ENCODE measurements around the gene PPP1R37.

PPP1R37 gene

DNA sequence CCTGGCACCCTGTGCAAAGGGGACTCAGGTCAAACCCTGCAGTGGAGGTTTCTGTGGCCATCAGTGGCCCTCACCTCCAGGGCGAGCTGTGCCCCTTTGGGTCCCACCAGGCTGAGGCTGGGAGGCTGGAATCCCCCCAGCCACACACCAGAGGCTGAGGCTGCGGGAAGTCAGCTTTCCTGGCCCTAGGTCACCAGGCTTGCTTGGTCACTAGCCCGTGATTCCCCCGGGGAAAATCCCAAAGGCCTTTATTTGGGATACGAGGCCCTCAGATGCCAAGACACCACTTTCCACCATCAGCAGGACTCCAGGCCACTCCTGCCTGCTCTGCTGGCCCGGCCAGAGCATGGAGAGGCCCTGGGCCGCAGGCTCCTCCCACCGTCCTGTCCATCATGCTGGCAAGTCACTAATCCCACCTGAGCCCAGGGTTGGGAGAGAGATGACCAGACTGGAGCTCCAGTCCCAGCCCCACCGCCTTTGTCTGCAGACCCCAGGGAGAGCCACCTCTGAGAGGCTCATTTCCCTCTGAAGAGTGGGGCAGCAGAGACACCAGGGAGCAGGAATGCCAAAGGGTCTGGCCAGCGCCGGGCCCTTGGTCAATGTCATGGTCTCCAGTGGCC is 63.1 kb downstream of the PPP1R37 start:
- no peak for DNase-seq

DNA sequence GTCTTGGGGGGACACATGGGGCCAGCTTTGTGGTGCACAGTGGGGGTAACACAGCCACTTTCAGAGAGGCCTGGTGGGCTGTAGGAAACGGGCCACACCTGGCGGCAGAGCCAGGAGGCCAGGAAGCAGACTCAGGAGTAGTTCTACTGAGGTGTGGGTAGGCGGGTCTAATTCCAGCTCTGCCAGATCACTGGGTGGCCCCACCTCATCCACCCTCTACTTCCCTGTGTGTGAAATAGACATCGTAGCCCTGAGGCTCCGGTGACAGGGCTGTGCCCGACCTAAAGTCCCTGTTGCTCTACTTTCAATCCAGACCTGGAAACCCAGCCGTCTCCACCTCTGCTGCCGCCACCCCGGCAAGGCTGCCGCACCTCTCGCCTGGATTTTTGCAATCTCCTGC is 63.8 kb downstream of the PPP1R37 start:
- no peak for DNase-seq

DNA sequence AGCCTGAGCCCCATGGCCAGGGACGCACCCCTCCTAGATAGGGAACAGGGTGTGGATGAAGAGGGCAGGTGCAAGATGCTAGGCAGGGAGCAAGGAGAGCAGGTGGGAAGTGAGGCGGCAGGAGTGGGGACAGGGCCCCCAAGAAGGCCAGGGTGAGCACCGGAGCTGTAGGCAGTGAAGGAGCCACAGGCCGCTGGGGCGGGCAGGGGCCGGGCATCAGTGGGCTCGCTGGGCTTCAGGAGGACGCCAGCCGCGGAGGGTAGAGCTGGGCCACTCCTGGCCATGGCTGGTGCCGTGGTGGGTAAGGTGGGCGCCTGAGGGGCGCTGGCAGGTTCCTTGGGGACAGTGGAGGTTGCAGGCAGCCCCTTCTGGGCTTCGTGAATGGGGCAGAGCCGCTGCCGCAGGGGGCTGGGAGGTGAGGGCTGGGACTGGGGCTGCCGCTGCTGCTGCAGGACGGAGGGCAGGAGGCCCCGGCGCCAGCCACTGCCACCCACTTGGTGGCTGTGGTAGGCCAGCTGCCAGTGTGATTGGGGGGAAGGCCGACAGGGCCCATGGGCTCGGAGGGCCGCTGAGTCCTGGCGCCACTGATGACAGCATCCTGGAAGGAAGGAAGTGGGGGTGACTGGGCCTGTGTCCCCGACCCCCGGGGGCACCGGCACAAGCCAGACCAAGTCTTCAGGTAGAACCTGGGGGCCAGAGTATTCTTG is 65.7 kb downstream of the PPP1R37 start:
- no peak for DNase-seq

DNA sequence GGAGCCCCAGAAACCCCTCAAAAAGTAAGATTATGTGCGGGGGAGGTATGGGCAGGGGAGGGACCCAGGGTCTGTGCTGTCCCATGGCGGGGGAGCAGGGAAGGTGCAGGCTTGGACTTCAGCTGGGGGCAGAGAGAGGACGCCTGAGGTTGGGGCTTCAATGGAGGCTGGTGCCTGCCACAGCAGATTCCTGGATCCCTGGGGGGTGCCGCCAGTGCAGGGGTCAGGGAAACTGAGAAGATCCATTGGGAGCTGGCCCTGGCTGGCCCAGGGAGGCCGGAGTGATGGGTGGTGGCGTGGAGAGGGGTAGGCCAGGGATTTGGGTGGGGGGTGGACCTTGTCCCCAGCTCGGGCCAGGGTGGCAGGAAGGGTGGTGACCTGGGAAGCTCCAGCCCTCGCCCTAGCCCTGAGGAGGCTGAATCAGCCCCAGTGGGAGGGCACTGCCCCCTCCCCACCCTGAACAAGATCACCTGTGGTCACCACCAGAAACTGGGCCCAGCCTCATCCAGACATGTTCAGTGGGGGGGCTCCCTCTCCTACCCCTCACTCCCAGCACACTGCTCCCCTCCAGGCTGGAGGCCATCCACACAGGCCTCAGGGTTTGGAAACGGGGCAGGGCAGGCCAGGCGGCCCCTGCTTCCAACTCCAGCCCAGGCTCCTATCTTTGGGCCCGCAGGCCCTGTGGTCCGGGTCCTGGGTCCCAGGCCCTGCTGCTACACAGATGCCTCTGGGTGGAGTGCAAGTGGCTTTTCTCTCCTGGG is 66.4 kb downstream of the PPP1R37 start:
- DNase-seq = no peak

DNA sequence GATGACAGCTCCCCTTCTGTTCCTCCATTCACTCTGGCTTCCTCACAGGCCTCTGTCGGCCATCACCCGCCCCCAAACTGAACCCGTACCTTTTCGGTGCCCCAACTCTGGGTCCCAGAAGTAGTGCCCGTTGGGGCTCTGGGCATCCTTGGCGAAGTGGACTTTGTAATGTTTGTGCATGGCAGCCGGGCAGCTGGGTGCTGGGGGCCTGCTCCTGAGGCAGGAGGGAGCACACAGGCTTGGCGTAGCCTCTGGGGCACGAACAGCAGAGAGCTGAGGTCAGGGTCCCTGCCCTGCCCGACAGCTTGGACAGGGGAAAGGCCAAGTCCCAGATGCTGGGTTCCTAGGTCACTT is 67.0 kb downstream of the PPP1R37 start:
- no peak for DNase-seq

DNA sequence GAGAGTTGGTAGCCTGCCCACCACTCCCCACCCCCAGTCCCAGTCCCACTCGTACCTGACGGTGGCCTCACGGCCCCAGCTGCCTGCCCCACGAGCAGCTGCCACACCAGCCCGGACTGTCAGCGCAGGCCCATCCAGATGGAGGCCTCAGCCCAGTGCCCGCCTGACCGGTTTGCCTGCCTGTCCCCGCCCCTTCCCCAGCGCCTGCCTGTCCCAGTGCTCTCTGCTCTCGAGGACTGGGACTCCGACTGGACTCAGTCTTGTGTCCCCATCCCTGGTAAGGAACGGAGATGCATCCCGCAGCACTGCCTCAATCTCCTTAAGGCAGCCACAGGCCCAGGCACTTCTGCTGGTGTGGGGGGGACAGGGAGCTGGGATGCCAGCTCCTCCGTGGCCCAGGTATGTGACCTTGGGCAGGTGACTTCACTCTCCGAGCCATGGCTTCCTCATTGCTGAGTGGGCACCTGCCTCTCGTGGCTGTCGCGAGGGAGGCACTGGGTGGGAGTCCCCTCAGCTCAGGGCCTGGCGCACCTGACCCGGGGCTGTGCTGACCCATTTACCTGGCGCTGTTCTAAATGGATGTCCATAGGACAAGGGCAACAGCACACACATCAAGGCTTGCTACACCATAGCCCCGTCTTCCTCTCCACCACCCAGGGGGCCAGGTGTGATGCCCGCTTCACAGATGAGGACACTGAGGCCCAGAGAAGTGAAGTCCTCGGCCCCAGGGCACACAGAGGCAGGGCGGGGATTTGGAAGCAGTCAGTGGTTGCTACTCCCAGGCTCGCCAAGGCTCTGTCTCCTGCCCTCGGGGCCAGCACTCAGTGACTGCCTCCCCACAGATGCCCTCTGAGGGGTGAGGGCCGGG is 68.1 kb downstream of the PPP1R37 start, which contains the start of gene NKPD1:
NKPD1 (minus strand) TSS at position 113 of the 868 bp plus-strand sequence. CDS start 832 bp downstream, outside the sequence.
- no peak for DNase-seq

DNA sequence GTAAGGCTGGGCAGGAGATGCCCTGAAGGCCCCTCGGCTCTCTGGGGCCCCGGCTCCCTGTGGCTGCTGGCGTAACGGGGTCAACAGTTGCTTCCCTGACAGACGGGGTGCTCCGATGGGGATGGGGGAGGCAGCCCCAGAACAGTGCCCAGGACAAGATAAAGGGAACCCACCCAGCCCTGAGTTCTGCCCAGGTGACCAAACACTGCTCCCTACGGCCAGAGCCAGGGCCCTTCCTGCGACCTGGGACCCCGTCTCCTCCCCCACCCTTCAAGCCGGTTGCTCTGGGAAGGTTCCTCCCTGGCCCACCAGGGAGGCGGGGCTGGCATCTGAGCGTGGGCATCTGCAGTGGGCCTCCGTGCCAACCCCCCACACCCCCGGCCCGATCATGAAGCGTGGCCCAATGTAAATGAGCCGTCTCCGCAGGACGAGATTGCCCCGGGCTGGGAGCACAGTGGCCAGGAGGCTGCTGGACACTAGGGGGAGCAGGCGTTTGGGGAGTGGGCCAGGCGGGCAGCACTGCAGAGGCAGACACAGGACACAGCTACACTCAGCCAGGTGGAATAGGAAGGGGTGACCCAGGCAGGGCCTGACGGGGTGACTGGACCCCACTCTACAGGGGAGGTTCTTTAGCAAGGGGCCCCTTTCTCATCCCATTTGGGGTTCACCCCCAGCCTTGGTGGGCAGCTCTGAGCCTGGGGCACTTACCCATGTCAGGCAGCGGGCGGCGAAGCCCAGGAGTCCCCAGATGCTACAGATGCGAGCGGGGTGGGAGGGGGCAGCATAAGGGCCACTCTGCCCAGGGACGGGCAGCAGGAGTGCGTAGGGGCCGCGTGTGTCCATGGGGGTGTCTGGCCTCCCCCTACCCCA is 69.0 kb downstream of the PPP1R37 start:
- no peak for DNase-seq

DNA sequence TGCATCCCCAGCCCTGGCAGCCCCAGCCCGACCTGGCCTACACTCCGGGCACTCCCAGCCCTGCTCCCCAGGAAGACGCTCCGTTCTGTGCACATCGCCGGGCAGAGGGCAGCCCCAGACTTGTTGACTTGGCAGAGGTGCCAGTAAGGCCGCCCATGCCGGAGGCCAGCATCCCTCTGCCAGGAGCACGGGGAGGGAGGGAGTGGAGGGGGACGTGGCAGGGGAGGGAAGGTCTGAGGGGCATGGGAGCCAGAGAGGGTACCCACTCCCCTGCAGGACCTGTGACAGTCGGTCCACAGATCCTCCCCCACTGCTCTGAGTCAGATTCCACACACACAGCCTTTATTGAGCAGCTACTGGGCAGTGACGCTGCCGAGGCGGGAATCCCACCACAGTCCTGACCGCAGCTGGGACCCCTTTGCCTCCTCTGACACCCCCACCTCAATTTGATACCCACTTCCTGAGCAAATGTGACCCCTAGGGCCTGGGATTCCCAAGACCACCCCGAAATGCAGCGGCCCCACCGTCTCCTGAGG is 69.7 kb downstream of the PPP1R37 start:
- no peak for DNase-seq

DNA sequence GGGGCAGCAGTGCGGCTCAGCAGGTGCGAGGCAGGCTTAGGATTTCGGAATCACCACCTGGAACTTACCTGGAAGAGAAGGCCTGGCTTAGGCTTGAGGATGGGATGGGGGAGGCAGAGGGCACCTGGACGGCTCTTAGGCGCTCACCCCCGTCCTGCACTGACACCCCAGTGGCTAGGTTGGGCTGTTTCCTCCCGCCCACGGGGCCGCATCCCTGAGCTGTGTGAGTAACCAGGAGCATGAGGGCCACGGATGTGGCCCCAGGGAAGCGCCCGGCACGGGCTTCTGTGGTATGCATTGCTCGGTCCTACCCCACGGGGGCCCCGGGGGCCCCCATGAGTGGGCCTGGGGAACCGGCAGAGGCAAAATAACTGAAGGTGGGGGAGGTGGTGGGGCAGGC is 70.2 kb downstream of the PPP1R37 start:
- DNase-seq = no peak

DNA sequence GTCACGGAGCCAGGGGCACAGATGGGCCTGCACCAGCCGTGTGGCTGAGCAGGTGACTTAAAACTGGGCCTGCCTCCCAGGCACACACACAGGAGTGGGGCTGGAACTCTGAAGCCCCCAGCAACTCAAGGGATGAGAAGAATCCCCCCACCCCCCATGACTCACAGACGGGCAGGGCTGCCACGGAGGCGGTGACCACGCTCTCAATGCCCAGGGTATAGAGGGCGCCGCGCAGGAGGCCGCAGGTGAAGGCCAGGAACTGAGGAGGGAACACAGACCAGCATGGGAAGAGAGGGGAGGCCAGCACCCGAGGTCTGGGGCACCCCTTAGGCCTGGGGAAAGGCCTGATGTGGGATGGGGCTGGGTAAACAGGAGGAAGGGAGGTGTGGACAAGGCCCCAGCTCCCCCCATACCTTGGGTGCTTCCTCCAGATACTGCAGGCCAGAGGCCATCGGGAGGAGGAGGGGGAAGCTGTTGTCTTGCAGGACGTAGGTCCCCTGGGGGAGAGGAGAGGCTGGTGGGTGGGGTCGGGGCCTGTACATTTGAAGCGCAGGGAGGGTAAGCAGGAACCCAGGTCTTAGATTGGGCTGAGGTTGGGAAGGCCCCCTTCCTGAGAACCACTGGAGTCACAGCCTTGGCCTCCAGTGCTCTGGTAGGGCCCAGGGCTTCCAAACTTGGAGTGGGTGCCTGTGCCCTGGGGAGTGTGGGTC is 70.9 kb downstream of the PPP1R37 start:
- no peak for DNase-seq

DNA sequence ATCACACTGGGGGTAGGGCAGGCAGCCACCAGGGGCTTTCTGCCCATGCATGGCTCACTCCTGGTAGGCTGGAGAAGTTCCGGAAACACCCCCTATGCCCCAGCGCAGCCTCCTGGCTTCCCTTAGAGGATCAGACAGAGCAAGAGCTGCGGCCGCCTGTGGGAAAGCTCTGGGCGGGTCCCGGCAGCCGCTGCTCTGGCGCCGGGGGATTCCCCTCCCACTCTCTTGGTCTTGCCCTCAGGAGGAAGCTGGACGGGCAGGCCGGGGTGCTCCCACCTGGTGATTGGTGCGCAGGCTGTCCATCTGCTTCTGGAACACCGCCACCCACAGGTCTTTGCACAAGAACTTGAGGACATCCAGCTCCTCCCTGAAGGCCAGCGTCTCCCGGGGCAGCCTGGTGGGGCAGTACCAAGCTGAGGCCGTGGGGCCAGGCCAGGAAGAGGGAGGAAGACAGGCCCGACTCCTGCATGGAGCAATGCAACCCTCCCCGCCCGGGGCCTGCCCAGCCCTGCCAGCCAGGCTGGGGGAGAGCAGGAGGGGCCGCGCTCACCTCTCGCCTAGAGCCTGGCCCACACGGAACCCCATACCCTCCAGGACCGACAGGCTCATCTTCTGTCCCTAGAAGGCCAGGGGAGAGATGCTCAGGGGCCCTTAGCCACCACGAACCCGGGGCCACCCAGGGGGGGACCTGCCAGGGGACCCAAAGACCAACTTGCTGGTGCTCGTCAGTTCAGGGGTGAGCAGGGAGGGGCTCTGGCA is 71.8 kb downstream of the PPP1R37 start:
- DNase-seq = peak; percentile 67

DNA sequence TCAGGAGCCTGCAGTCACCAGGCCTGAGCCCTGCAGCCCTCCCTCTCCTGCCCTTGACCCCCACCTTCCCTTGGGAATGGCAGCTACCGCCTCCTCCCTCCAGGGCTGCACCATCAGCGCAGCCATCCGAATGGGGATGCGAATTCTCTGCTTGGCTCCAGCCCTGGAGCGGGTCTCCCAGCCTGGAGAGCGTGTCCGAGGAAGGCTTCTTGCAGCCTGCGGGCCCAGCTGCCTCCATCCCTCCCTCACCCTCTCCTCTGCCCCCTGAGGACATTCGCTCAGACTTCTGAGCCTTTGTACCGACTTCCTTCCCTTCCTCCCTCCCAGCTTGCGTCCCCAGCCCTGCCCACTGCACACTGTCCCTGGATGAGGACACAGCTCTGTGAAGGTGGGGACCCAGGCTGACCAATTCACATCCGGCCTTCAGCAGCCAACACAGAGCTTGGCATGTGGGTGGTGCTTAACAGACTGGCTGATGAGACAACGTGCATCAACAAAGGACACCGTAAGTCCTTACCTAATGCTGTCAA is 73.8 kb downstream of the PPP1R37 start:
- no peak for DNase-seq

DNA sequence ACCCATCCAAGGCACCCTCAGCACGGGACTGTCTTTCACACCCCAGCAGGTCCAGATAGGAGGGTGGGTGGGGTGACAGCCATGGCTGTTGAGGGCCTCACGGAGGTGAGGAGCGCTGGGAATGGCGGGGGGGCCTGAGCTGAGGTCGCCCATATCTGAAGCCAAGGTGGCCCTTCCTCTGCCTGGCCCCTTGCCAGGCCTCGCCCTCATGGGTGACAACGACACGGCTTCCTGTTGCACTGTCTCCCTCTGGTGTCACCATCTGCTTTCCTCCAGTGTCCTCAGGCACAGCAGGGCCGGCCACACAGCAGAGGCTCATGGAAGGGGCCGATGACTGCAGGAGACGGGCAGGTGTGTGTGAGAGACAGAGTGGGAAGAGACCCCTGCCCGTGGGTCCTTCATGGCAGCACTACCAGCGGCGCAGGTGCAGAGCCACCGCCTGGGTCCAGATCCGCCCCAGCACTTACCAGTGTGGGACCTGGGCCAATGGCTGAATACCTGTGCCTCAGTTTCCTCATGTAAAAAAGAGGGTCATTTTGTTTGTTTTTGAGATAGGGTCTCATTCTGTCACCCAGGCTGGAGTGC is 75.9 kb downstream of the PPP1R37 start:
- no peak for DNase-seq

DNA sequence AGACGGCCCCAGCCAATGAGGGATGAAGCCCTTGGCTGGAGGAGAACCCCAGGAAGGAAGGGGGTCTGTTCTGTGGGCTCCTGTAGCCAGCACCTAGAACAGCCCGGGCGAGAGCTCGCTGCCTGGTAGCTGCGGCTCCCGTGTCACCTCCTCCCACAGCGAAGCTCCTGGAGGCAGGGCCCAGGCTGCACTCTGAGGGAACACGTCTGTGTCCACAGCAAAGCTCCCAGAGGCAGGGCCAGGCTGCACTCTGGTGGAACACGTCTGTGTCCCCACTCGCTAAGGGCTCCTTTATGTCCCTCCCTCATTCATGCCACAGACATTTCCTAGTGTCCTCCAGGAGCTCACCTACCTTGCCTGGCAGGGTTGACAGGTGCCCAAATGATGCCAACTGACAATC is 76.6 kb downstream of the PPP1R37 start:
- no peak for DNase-seq

DNA sequence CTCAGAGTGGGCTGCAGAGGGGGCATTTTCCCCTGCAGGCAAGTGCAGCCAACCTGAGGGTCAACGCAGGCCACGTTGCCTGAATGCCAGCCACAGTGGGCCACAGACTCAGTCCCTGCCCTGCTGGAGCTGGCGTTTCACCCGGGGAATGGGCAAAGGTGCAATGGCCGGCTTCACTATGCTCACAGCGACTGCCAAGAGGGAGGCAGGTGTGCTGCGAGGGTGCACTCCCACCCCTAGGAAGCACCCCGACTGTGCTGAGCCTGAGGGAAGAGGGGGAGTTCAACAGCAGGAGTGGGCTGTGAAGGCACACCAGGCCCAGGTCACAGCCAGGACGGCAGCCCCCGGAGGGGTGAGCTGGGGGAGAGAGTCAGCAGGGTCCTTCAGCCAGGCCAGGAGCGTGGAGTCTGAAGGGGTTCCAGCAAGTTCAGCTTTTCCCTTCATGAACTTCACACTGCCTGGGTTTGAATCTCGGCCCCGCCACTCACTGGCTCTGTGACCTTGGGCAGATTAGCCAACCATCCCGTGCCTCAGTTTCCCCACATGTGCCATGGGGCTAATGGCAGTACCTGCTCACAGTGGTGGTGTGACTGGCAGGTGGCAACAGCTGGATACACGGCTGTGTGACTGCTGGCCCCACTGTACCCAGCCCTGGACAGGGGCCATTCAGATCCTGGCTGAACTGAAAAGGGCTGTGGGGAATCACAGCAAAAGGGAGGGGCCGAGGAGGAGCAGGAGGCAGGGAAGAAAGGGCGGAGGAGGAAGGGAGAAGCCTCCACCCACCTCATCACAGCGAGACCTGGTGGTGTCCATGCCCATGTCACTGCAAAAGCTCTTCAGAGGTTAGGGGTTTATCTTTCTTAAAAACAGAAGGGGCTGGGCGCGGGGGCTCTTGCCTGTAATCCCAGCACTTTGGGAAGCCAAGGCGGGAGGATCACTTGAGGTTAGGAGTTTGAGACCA is 77.4 kb downstream of the PPP1R37 start:
- DNase-seq = no peak

DNA sequence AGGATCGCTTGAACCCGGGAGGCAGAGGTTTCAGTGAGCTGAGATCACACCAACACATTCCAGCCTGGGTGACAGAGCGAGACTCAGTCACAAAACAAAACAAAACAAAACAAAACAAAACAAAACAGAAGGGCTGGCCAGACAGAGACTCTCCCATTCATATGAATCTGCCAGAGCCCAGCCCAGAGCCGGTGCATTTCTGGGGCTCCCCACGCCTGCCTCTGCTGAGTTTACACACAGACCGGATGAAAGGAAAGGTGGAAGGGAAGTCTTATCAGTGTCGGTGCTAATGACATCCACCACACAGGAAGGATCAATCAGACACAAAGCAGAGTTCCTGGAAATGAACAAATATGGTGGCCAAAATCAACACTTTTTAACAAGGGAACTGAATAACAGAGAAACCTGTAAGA is 78.2 kb downstream of the PPP1R37 start:
- peak; percentile 39 for DNase-seq

DNA sequence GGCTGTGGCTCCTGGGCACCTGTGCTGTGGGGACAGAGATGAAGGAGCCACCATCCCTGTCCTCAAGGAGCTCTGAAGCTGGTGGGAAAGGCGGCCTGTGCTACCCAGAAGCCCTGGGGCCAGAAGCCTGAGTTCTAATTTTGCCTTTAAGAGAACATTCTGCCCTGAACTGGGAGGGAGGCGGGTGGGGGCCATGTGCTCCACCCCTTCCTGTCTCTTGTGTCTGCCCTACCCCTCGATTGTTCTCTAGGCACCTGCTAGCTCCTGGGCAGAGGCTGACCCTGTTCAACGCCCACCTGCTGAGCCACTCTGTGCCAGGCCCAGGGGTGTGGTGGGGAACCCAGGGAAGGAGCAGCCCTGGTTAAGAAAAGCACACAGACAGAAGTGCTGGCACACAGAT is 79.2 kb downstream of the PPP1R37 start:
- DNase-seq = peak; percentile 20

DNA sequence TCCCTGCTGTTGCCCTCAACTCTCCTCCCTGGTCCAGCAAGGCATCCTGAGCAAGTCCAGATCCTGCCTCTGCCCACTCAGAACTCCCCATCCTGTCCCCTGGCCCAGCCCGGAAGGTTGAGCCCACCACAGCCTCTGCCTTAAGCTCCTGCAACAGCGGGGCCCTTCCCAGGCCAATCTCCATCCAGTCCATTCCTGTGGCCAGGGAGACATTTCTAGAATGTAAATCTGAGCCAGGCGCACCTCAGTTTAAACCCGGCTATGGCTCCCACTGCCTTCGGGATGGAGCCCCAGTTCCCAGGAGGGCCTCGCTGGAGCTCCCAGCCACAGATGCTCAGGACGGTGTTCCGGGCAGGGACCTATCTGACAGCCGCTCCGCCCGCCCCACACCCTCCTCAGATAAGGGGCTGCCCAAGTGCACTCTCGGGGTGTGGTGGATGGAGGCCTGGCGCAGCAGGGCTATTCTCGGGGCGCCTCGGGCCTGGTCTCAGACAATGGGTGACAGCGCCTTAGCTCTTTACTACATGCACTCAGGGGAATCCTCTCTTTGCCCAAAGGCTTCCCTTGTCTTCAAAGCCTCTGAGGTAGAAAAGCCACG is 79.7 kb downstream of the PPP1R37 start:
- no peak for DNase-seq
